HG03025 (cell line): ENCODE measurements around the gene NEXMIF.
"Not testable (repeated sequence)": the region's sequence is repeated elsewhere in the genome, so short reads cannot be mapped to it uniquely, and the experiment has no call there.

Experiments
- ATAC-seq: cut with Tn5 transposase; IDR thresholded peaks from one replicate; pipeline ENCODE4 v1.9.1; 2021; ENCODE audit warnings: mild to moderate bottlenecking, moderate library complexity; ENCODE audit not compliant: unreplicated experiment, low FRiP score

NEXMIF gene

GRCh38 chrX:74800062-74800461 is 125.2 kb downstream of the NEXMIF start:
- no peak for ATAC-seq

DNA sequence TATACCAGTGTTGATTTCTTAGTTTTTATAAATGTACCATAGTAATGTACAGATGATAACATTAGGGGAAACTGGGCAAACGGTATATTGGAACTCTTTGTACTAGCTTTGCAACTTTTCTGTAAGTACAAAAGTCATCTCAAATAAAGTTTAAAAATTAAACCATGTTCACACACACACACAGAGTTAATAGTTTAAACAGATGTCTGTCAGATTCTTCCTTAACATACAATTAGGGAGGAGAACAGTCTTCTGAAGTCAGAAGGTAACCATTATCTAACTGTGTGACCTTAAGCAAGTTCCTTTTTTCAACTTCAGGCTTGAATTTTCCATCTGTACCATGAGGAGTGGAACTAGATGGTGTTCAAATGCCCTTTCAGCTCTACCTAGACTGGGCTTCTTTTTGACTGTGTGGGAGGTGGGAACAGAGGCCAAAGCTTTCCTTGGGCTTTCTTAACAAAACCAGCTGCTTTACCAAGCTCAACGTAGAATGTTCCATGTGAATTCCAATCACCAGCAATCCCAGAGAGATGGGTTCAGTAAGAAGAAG is 127.8 kb downstream of the NEXMIF start:
- no peak for ATAC-seq

GRCh38 chrX:74788545-74789086 is 136.6 kb downstream of the NEXMIF start:
- no peak for ATAC-seq

DNA sequence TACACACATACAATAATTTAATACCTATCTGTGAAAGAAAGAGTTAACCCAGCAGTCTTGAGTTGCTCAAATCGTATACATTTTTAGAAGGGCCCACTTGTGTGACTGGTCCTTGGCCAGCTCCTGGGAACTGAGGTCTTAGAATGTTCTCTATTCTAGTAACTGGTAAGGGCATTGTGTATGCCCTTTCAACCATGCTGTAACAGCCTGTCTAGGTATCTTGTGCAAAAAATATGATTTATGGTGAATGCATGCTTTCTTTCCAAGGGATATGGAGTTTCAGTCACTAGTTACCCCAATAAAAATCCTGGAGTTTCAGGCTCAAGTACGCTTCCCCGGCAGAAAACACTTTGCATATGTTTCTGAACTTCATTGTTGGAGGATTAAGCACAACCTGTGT is 140.6 kb downstream of the NEXMIF start:
- no peak for ATAC-seq

- ATAC-seq: peak; percentile 30
These were observed 143.7 kb downstream of the NEXMIF start for GRCh38 chrX:74781507-74782034.

DNA sequence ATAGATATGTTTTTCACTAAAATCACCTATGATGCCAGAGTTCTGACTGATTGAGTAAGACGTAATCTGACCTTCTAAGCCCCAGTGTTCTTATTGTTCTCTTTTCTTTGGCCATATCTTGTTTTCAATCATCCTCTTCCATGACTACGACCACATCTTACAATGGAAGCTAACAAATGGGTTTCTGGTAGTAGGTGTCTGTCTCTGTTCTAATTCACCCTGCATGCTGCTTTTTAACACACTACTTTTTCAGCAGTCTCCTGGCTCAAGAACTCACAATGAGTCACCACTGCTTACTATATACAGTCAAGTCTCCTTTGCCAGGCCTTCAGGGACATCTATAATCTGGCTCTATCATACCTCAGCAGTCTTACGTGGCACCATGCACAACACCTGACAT is 146.1 kb downstream of the NEXMIF start:
- no peak for ATAC-seq

DNA sequence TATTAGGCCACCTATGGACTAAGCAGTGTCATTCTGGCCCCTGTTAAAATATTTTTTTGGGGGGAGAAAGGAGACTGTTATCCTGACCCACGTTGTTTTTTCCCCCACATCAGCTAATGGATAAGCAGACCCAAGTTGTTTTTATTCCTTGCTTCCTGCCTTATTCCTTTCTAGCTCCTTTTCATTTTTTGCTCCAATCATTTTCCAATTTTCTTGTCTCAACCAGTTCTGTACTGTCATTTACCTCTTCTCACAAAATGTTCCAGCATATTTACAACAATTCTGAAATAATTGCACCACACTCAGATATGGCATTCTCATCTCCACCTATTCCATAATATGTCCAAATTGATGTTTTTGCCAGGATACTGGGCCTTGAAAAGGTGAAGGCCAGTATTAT is 150.3 kb downstream of the NEXMIF start:
- ATAC-seq: no peak

DNA sequence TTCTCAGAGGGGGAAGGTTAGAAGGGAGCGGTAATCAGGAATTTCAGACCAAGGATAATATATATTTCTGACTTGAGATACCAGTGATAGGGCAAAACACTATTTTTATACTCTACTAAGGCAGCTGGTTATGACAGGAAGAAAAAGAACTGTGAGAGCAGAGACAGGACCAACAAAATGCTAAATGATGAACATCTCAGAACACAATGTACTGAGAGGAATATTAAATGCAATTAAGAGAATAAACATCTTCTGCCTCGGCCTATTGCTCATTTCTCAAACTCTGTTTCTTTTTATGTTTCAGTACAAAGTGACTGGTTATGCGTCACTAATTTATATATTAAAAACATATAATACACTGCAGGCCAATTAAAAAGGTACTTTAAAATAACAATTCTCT is 188.8 kb downstream of the NEXMIF start:
- ATAC-seq: no peak

- ATAC-seq: no peak
These were observed 220.0 kb downstream of the NEXMIF start for GRCh38 chrX:74705269-74705668.

GRCh38 chrX:74701343-74701742 is 223.9 kb downstream of the NEXMIF start:
- not testable (repeated sequence) for ATAC-seq

DNA sequence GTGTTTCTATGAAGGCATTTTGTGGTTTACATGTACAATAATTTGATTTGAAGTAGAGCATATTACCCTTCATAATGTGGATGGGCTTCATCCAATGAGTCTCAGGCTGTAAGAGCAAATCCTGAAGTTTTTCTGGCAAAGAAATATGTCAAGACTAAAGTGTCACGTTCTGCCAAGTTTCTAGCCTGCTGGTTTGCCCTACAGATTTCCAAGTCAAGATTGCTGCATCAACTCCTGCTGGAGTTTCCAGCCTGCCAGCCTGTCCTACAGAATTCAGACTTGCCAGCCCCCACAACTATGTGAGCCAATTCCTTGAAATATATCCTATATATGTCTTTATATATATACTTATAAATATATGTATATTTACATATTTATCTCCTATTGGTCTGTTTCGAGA is 240.8 kb downstream of the NEXMIF start:
- no peak for ATAC-seq
